Myocyte (in vitro differentiated cells): ENCODE results near the gene ZC3H12A. TPM values are rescaled to one million over a fixed set of nuclear protein-coding genes. Genes with fewer than 3 reads are reported as not detected.
"Not testable (repeated sequence)": the region's sequence is repeated elsewhere in the genome, so short reads cannot be mapped to it uniquely, and the experiment has no call there.

ENCODE experiments used
- DNase-seq: peaks from one replicate; pipeline ENCODE4 v3.0.0-alpha.2; 2012; ENCODE audit warnings: low read depth
- total RNA-seq: library from RNA; depleted of rRNA; stranded (reverse); fragments of >200 nt; gene quantifications from 2 replicates; pipeline ENCODE4 v1.2.3, GENCODE V29; 2014

Gene ZC3H12A
- total RNA-seq, 1 donor from 2014 or later = 6.5 TPM

- peak; percentile 86 for DNase-seq
Observed at GRCh38 chr1:37498872-37499617, 24.7 kb downstream of the ZC3H12A start.

- no peak for DNase-seq
Observed at GRCh38 chr1:37501661-37502060, 27.3 kb downstream of the ZC3H12A start.

- DNase-seq = no peak
Observed at GRCh38 chr1:37502104-37502503, 27.7 kb downstream of the ZC3H12A start.

- not testable (repeated sequence) for DNase-seq
Observed at GRCh38 chr1:37502791-37503190, 28.4 kb downstream of the ZC3H12A start.

- DNase-seq = no peak
Observed at GRCh38 chr1:37506740-37507139, 32.4 kb downstream of the ZC3H12A start.

GRCh38 chr1:37509181-37509580 is 34.8 kb downstream of the ZC3H12A start:
- peak; percentile 46 for DNase-seq

- no peak for DNase-seq
Observed at GRCh38 chr1:37513795-37514349, 39.5 kb downstream of the ZC3H12A start.

DNA sequence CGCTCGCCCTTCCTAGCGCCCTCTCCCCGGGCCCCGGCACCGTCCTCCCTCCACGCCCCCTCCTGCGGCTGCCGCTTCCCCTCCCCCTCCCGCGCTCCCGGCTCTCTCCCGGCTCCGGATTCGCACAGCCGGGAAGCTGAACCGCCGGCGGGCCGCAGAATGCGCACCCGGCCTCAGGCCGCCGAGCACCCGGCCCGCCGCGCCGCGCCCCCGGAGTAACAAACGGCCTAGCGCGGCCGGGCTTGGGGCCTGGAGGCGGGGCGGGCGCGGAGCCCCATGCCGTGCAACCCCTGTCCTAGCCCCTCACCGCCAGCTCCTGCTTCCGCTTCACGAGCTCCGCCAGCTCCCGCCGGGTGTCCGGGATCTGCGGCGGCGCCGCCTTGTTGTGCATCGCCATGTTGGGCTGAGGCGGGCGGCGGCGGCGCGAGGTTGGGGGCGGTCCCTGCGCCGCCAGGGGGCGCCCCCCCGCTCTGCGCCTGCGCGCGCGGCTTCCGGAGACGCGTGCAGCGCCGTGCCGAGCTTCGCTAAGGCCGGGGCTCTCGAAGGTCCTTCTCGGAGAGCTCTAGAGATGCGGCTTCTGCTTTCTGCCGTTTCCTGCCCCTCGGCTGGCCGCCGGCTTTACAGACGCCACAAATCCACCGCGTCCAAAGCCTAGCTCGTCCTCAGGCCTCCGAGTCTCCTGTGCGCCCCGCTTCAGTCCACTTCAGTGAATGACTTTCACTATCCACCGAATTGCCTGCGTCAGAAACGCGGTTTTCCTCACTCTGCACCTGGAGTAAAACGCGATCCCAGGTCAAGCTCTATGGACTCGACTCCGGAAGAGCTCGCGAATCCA is 40.2 kb downstream of the ZC3H12A start, which contains the start of gene MEAF6:
TSS of gene MEAF6 (minus strand) at position 417 of the 835 bp plus-strand sequence. CDS start at position 397, 20 bp downstream.
- peak; percentile 80 for DNase-seq

GRCh38 chr1:37515185-37516034 is 41.0 kb downstream of the ZC3H12A start:
- no peak for DNase-seq

DNA sequence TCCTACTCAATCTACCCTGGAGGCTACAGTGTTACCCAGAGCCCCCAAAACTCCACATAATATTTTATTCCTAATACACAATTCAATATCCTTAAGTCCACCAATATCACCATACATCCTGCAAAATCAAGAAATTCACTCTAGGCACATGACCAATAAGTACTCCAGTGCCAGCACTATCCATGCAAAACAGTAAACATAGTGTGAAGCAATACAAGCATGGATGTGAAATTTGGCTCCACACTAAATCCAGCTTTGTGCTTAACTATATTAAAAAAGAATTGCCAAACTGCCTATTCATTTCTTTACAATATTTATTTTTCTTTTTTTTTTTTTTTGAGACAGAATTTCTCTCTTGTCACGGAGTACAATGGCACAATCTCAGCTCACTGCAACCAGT is 43.2 kb downstream of the ZC3H12A start:
- DNase-seq = no peak

GRCh38 chr1:37518241-37518640 is 43.9 kb downstream of the ZC3H12A start:
- not testable (repeated sequence) for DNase-seq

- not testable (repeated sequence) for DNase-seq
Observed at GRCh38 chr1:37518929-37519328, 44.5 kb downstream of the ZC3H12A start.

DNA sequence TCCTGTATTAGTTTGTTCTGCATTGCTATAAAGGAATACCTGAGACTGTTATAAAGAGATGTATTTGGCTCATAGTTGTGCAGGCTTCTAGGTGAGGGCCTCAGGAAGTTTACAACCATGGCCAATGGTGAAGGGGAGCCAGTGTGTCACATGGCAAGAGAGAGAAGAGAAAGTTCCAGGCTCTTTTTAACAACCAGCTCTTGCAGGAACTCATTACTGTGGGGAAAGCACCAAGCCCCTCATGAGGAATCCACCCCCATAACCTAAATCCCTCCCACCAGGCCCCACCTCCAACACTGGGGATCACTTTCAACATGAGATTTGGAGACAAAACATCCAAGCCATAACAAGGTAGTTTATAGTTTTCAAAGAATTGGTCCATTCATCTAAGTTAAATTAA is 45.2 kb downstream of the ZC3H12A start:
- no peak for DNase-seq

- DNase-seq = not testable (repeated sequence)
Observed at GRCh38 chr1:37529888-37530287, 55.5 kb downstream of the ZC3H12A start.

- DNase-seq = not testable (repeated sequence)
Observed at GRCh38 chr1:37532418-37533156, 58.2 kb downstream of the ZC3H12A start.

GRCh38 chr1:37533317-37534093 is 59.1 kb downstream of the ZC3H12A start:
- DNase-seq = no peak
